Astrocyte of the spinal cord (primary cell): ENCODE measurements around the gene TMPRSS9.

Experiments used
- DNase-seq: peaks from one replicate; pipeline ENCODE4 v3.0.0; 2011; ENCODE audit warnings: low read depth, low spot score
- H3K4me3 ChIP-seq: 2 replicates; pipeline ENCODE4 v1.5.1; 2011; ENCODE audit warnings: low read depth, mild to moderate bottlenecking, low read length, moderate library complexity
- in situ Hi-C: cut with HindIII; loops from 2 replicates; pipeline ENCODE4 v1.10.0; 2017; ENCODE audit warnings: low sequenced_read_pairs
- TF ChIP-seq, protein P1 (sequence below): IDR thresholded peaks from 2 replicates; pipeline ENCODE4 v1.5.1; 2012; ENCODE audit warnings: low read depth, mild to moderate bottlenecking, low read length, inconsistent platforms

Gene TMPRSS9

DNA sequence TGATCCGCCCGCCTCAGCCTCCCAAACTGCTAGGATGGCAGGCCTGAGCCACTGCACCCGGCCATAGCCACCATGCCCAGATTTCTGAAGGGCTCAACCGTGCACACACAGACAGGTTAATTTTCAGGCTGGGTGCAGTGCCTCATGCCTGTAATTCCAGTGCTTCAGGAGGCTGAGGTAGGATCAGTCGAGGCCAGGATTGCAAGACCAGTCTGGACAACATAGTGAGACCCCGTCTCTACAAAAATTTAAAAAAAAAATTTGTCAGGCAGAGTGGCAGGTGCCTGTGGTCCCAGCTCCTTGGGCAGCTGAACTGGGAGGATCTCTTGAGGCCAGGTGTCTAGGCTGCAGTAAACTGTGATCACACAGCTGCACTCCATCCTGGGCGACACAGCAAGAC is 59.7 kb downstream of the TMPRSS9 start:
- DNase-seq = no peak
- TF ChIP-seq, protein P1, sequence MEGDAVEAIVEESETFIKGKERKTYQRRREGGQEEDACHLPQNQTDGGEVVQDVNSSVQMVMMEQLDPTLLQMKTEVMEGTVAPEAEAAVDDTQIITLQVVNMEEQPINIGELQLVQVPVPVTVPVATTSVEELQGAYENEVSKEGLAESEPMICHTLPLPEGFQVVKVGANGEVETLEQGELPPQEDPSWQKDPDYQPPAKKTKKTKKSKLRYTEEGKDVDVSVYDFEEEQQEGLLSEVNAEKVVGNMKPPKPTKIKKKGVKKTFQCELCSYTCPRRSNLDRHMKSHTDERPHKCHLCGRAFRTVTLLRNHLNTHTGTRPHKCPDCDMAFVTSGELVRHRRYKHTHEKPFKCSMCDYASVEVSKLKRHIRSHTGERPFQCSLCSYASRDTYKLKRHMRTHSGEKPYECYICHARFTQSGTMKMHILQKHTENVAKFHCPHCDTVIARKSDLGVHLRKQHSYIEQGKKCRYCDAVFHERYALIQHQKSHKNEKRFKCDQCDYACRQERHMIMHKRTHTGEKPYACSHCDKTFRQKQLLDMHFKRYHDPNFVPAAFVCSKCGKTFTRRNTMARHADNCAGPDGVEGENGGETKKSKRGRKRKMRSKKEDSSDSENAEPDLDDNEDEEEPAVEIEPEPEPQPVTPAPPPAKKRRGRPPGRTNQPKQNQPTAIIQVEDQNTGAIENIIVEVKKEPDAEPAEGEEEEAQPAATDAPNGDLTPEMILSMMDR = no peak
- no peak overlapping the region for H3K4me3 ChIP-seq
- in situ Hi-C loops = no loop called here

DNA sequence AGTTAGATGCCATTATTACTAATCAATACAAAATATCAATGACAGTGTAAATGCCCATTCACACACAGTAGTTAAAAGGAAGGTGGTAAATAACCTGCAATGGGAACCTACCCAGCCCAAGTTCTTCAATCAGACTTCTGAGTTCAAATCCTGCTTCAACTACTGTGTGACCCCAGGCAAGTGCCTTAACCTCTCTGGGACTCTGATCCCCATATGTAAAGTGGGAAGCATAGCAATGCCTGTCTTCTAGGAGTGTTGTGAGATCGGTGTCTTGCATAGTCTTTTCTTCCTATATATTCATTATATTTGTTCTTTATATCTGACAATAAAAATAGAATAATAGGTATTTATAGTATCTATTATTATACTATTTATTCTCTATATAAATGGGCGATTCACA is 60.4 kb downstream of the TMPRSS9 start:
- TF ChIP-seq, protein P1 = no peak
- no peak for DNase-seq
- H3K4me3 ChIP-seq = no peak overlapping the region
- in situ Hi-C loops = no loop called here

DNA sequence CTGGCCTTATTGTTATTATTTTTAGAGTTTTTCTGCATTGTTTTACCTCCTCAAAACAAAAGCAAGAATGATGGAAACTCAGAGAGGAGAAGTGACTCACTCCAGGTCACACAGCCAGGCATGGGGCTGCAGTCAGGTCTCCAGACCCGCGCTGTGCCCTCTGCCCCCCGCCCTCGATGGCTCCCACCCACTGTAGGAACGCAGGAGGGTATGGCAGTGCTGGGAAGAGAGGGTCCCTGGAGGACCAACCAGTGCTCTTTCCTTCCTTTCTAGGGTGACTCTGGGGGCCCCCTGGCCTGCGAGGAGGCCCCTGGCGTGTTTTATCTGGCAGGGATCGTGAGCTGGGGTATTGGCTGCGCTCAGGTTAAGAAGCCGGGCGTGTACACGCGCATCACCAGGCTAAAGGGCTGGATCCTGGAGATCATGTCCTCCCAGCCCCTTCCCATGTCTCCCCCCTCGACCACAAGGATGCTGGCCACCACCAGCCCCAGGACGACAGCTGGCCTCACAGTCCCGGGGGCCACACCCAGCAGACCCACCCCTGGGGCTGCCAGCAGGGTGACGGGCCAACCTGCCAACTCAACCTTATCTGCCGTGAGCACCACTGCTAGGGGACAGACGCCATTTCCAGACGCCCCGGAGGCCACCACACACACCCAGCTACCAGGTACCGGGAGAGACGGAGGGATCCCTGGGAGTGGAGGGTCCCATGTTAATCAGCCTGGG is 61.7 kb downstream of the TMPRSS9 start:
- in situ Hi-C loops = no loop called here
- TF ChIP-seq, protein P1 = no peak
- no peak overlapping the region for H3K4me3 ChIP-seq
- DNase-seq = no peak

DNA sequence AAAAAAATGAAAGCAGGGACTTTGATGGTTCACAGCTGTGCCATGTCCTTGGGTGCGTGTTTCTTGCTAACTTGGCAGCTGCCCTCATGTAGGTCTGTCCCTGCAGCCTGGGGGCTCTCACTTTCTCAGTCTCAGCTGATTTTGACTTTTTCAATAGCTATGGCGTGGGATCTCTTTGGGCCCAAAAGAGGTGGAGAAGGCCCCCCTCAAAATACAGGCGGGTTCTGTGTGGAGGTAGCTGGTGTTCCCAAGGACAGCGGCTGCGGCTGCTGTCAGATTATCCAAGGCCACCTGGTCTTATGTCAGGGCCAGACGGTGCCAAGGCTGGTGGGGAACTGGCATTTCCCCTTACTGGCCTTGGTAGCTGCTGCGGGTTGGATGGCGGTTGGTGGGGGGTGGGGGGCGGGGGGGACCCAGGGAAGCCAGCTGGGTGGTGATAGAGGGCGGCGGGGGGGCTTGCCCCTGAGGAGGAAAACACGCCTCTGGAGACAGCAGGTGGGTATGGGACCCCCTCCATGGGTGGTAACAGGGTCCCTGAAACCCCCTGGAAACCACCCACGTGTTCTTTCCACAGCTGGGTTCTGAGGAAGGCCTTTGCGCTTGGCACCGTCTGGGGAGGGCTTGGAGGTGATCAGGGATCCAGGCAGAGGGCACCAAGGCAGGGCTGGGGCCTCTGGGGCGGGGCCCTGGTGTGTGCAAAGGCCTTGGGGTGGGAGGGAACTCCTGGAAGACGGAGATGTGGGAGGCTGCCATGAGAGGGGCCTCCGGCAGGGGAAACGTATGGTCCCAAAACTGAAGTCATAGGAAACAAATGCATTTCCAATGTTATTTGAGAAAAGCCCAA is 63.2 kb downstream of the TMPRSS9 start:
- in situ Hi-C loops = no loop called here
- TF ChIP-seq, protein P1 = no peak
- DNase-seq = no peak

DNA sequence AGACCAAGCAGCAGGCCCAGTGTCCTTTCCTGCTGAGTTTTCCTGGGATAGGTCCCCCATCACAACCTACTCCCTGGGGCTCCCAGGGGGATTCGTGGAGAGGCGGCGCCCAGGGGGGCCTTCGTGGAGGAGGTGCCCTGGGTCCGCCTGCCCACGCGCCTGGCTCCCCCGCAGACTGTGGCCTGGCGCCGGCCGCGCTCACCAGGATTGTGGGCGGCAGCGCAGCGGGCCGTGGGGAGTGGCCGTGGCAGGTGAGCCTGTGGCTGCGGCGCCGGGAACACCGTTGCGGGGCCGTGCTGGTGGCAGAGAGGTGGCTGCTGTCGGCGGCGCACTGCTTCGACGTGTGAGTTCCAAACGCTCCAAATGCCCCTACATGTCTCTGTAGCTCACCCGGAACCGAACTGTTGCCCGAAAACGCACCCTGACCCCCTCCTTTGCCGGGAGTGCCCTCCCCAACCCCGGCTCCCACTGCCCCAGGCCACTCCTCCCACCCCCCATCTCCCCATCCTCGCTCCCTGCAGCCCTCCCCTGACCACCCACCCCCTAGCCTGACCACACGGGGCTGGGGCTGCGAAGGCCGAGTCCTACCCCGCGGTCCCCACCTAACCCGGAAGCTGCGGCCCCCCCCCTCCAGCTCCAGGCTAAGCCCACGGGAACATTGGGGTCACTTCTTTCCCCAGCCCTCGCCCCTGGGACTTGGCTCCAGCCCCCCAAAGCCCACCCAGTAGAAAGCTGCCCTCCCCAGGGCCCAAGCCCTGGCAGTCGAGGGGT is 64.0 kb downstream of the TMPRSS9 start:
- TF ChIP-seq, protein P1 = no peak
- no peak overlapping the region for H3K4me3 ChIP-seq
- DNase-seq = no peak
- in situ Hi-C loops = no loop called here

More for the DNA sequence above, 63.2 kb downstream of the TMPRSS9 start:
- no peak overlapping the region for H3K4me3 ChIP-seq

DNA sequence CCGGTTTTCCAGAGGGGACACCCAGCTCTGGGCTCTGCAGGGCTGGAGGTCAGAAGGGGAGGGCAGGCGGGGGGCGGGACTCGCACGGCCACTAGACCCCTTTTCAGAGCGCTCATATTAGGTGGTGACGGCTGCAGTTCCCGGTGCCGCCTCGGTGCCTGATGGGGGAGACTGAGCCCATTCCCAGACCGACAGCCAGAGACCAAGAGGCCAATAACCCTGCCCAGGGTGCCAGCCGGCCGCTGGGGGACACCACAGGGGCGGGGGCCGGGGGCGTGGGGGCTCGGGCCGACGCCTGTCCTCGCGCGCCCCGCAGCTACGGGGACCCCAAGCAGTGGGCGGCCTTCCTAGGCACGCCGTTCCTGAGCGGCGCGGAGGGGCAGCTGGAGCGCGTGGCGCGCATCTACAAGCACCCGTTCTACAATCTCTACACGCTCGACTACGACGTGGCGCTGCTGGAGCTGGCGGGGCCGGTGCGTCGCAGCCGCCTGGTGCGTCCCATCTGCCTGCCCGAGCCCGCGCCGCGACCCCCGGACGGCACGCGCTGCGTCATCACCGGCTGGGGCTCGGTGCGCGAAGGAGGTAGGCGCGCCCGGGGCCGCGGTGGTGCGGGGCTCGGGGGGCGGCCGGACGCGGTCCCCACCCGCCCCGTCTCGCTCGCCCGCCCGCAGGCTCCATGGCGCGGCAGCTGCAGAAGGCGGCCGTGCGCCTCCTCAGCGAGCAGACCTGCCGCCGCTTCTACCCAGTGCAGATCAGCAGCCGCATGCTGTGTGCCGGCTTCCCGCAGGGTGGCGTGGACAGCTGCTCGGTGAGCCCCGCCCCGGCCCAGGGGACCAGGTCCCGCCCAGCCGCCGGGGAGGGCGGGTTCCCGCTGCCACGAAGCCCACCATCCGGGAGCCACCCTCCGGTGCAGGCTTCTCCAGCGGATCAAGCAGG is 64.9 kb downstream of the TMPRSS9 start:
- TF ChIP-seq, protein P1 = peak; percentile 34
- peak; percentile 66 for DNase-seq
- in situ Hi-C loops = no loop called here
- no peak overlapping the region for H3K4me3 ChIP-seq
